Measurements from ENCODE around the gene ZMYM5. TPM values are rescaled to one million over a fixed set of nuclear protein-coding genes. Genes with fewer than 3 reads are reported as not detected.
A peak's percentile ranks its signal among the peaks of the same experiment; 100 is the strongest.

ZMYM5 gene
- total RNA-seq, 3 donors from 2014 or later: 14.4 to 29.4 (median 20.3) TPM

DNA sequence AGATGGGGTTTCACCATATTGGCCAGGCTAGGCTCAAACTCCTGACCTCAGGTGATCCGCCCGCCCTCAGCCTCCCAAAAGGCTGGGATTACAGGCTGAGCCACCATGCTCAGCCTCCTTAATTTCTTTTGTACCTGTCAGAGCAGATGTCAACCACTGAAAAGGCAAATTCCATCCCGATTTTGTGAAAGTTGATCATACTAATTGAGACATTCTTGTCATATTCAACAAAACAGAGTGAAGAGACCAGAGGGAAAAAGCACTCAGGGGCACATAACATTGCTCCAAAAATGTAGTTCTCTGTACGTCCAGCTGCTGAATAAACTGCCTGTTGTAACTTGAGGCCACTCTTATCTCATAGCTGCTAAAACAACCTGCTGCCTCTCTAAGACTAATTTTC, 53.3 kb downstream of the ZMYM5 start:
- no peak overlapping the region for H3K4me3 ChIP-seq
- intact Hi-C loops (cut with DNase I; ENCODE audit: low total_unique reads): loop anchor here (5.0 kb wide), 1 partner anchor 792 kb away; no protein-coding TSS in a partner anchor
- DNase-seq (ENCODE audit: low spot score in 2 of 2): no peak
- H3K36me3 ChIP-seq: no peaks in the 10 kb centered on the region
- no peaks in the 10 kb centered on the region for H3K4me1 ChIP-seq
- no peak overlapping the region for H3K27ac ChIP-seq
- no peak for TF ChIP-seq POLR2AphosphoS5 (IDR thresholded peaks at IDR 0.05)
- TF ChIP-seq CTCF (IDR thresholded peaks at IDR 0.05): no peak
- no peak for TF ChIP-seq POLR2A (IDR thresholded peaks at IDR 0.05)
- H3K27me3 ChIP-seq: no peaks in the 10 kb centered on the region
- H3K9me3 ChIP-seq: no peaks in the 10 kb centered on the region

- H3K27me3 ChIP-seq: no peaks in the 10 kb centered on the region
- H3K27ac ChIP-seq: no peak overlapping the region
- H3K36me3 ChIP-seq: no peaks in the 10 kb centered on the region
- DNase-seq (ENCODE audit: low spot score in 2 of 2): no peak
- TF ChIP-seq CTCF (IDR thresholded peaks at IDR 0.05): no peak
- no peak for TF ChIP-seq POLR2AphosphoS5 (IDR thresholded peaks at IDR 0.05)
- TF ChIP-seq POLR2A (IDR thresholded peaks at IDR 0.05): no peak
- H3K4me1 ChIP-seq: no peaks in the 10 kb centered on the region
- no peaks in the 10 kb centered on the region for H3K9me3 ChIP-seq
- H3K4me3 ChIP-seq: no peak overlapping the region
- intact Hi-C loops (cut with DNase I; ENCODE audit: low total_unique reads): no loop called here
These were observed 57.7 kb downstream of the ZMYM5 start for GRCh38 chr13:19805765-19806164.

- no peak overlapping the region for H3K27ac ChIP-seq
- TF ChIP-seq POLR2AphosphoS5 (IDR thresholded peaks at IDR 0.05) (no peak), CTCF (IDR thresholded peaks at IDR 0.05) (no peak), POLR2A (IDR thresholded peaks at IDR 0.05) (no peak)
- no peaks in the 10 kb centered on the region for H3K9me3 ChIP-seq
- intact Hi-C loops (cut with DNase I; ENCODE audit: low total_unique reads): no loop called here
- H3K27me3 ChIP-seq: no peaks in the 10 kb centered on the region
- no peak overlapping the region for H3K4me3 ChIP-seq
- H3K36me3 ChIP-seq: no peaks in the 10 kb centered on the region
- H3K4me1 ChIP-seq: no peaks in the 10 kb centered on the region
- no peak for DNase-seq (ENCODE audit: low spot score in 2 of 2)
These were observed 67.5 kb downstream of the ZMYM5 start for GRCh38 chr13:19795956-19796355.

DNA sequence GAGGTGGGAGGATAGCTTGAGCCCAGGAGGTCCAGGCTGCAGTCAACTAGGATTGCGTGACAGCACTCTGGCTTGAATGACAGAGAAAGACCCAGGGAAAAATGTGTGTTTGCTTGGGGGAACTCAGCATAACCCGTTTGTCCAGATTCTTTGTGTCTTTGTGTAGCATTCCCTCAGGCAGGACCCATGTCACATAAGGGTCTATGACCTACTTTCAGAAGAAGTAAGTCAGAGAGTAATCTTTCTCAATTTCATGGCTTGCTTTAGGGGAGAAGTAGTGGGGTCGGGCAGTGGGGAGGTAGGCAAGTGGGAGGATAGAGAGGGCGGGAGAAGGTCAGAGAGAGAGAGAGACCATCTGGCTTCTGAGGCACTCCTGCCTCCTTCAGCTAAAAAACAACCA, 68.8 kb downstream of the ZMYM5 start:
- no peaks in the 10 kb centered on the region for H3K9me3 ChIP-seq
- no peak overlapping the region for H3K4me3 ChIP-seq
- no peaks in the 10 kb centered on the region for H3K4me1 ChIP-seq
- peak overlapping the region; percentile 73 to 81 for H3K27ac ChIP-seq
- peak in 1 of 3 donors; percentile 42 for TF ChIP-seq POLR2AphosphoS5 (IDR thresholded peaks at IDR 0.05)
- TF ChIP-seq CTCF (IDR thresholded peaks at IDR 0.05): no peak
- H3K36me3 ChIP-seq: no peaks in the 10 kb centered on the region
- intact Hi-C loops (cut with DNase I; ENCODE audit: low total_unique reads): no loop called here
- DNase-seq (ENCODE audit: low spot score in 2 of 2): peak in 1 of 2 donors; percentile 45
- H3K27me3 ChIP-seq: no peaks in the 10 kb centered on the region

DNA sequence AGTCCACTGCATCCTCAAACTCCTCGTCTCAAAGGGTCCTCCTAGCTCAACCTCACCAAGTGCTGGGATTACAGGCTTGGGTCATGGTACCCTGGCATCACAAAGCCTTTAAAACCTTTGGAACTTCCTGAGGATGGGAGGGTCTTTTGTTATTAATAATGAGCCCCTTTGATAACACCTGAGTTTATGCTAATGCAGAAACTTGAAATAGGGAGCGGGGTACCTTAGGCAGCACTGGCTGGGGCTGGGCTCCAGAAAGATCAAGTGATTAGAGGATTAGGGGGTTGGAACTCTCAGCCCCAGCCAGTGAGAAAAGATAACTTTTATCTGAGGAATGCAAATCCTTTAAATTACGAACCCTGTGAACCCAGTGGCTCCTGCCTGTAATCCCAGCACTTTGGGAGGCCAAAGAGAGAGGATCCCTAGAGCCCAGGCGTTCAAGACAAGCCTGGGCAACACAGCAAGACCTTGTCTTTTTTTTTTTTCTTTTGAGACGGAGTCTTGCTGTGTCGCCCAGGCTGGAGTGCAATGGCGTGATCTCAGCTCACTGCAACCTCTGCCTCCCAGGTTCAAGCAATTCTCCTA, 71.4 kb downstream of the ZMYM5 start:
- H3K27ac ChIP-seq: no peak overlapping the region
- no peaks in the 10 kb centered on the region for H3K27me3 ChIP-seq
- intact Hi-C loops (cut with DNase I; ENCODE audit: low total_unique reads): no loop called here
- no peaks in the 10 kb centered on the region for H3K9me3 ChIP-seq
- H3K36me3 ChIP-seq: no peaks in the 10 kb centered on the region
- TF ChIP-seq POLR2A (IDR thresholded peaks at IDR 0.05) (no peak), POLR2AphosphoS5 (IDR thresholded peaks at IDR 0.05) (no peak), CTCF (IDR thresholded peaks at IDR 0.05) (no peak)
- DNase-seq (ENCODE audit: low spot score in 2 of 2): no peak
- no peak overlapping the region for H3K4me3 ChIP-seq
- no peaks in the 10 kb centered on the region for H3K4me1 ChIP-seq

All from breast epithelium (tissue), 4 donors.